GM23338 (cell line): ENCODE data around the gene SUMO4.

ENCODE experiments used
- CTCF ChIP-seq, 2 experiments: fragments of 200-600 bp in 1 of 2; sonication (generic) in 1 of 2; conservative IDR thresholded peaks; 2 replicates each; pipeline versions ENCODE4 v1.5.1 to v1.6.1; 2016 to 2017; ENCODE audit warnings: antibody characterized with exemption in 2 of 2, low read depth in 2 of 2, mild to moderate bottlenecking in 2 of 2, moderate library complexity in 1 of 2
- ETS1 ChIP-seq: IDR thresholded peaks from 2 replicates; pipeline ENCODE4 v1.6.1; 2016; ENCODE audit warnings: antibody characterized with exemption
- EZH2 ChIP-seq: fragments of 200-600 bp; sonication (generic); IDR thresholded peaks from one replicate; pipeline ENCODE4 v1.8.0; 2017; ENCODE audit warnings: antibody characterized with exemption, mild to moderate bottlenecking, low read depth; ENCODE audit not compliant: unreplicated experiment
- EZH2phosphoT487 ChIP-seq: fragments of 200-600 bp; sonication (generic); IDR thresholded peaks from one replicate; pipeline ENCODE4 v1.8.1; 2018; ENCODE audit warnings: antibody characterized with exemption; ENCODE audit not compliant: unreplicated experiment
- JUNB ChIP-seq: IDR thresholded peaks from one replicate; pipeline ENCODE4 v1.6.1; 2016; ENCODE audit warnings: antibody characterized with exemption; ENCODE audit not compliant: unreplicated experiment
- POLR2AphosphoS5 ChIP-seq: IDR thresholded peaks from 2 replicates; pipeline ENCODE4 v1.6.1; 2016; ENCODE audit warnings: antibody characterized with exemption, low read depth
- REST ChIP-seq: IDR thresholded peaks from one replicate; pipeline ENCODE4 v1.6.1; 2018; ENCODE audit warnings: antibody characterized with exemption; ENCODE audit not compliant: unreplicated experiment

- TF ChIP-seq POLR2AphosphoS5 = no peak
- TF ChIP-seq CTCF (conservative IDR thresholded peaks at IDR 0.05; ENCODE audit: low read depth in 2 of 2) = no peak
- no peak for TF ChIP-seq EZH2phosphoT487
- no peak for TF ChIP-seq EZH2
- no peak for TF ChIP-seq JUNB
- no peak for TF ChIP-seq REST
- no peak for TF ChIP-seq ETS1
Measured at GRCh38 chr6:149421132-149421531, 21.1 kb downstream of the SUMO4 start.
